WTC11 (cell line): Measurements from ENCODE around the gene GSTP1. TPM values are rescaled to one million over a fixed set of nuclear protein-coding genes. Genes with fewer than 3 reads are reported as not detected.

Experiments used
- CBFB ChIP-seq: sonication (generic); formaldehyde crosslinking; IDR thresholded peaks from 2 replicates; pipeline ENCODE4 v1.8.1; 2022; ENCODE audit warnings: mild to moderate bottlenecking, low read depth, missing genetic modification reagents
- ESRRA ChIP-seq: sonication (generic); formaldehyde crosslinking; IDR thresholded peaks from 2 replicates; pipeline ENCODE4 v1.8.1; 2022; ENCODE audit warnings: mild to moderate bottlenecking, missing genetic modification reagents, borderline replicate concordance
- FOXJ3 ChIP-seq: sonication (generic); formaldehyde crosslinking; IDR thresholded peaks from 2 replicates; pipeline ENCODE4 v1.9.0; 2021; ENCODE audit warnings: missing genetic modification reagents, mild to moderate bottlenecking, borderline replicate concordance
- FOXP1 ChIP-seq: sonication (generic); formaldehyde crosslinking; IDR thresholded peaks from 2 replicates; pipeline ENCODE4 v1.8.0; 2022; ENCODE audit warnings: missing genetic modification reagents, mild to moderate bottlenecking, moderate library complexity, borderline replicate concordance
- HMGA2 ChIP-seq: fragments of 250-450 bp; sonication (Bioruptor Pico); IDR thresholded peaks from 2 replicates; pipeline ENCODE4 v1.4.0; 2021; ENCODE audit warnings: mild to moderate bottlenecking, moderate library complexity
- NFATC4 ChIP-seq: fragments of 250-450 bp; sonication (Bioruptor Pico); IDR thresholded peaks from 2 replicates; pipeline ENCODE4 v1.9.0; 2021; ENCODE audit warnings: mild to moderate bottlenecking
- PRRX2 ChIP-seq: fragments of 250-450 bp; sonication (Bioruptor Pico); IDR thresholded peaks from 2 replicates; pipeline ENCODE4 v1.8.0; 2021; ENCODE audit warnings: mild to moderate bottlenecking
- SOX15 ChIP-seq: fragments of 250-450 bp; sonication (Bioruptor Pico); IDR thresholded peaks from 2 replicates; pipeline ENCODE4 v1.9.0; 2021; ENCODE audit warnings: mild to moderate bottlenecking
- TCF7 ChIP-seq: sonication (generic); formaldehyde crosslinking; IDR thresholded peaks from 2 replicates; pipeline ENCODE4 v1.8.0; 2022; ENCODE audit warnings: mild to moderate bottlenecking, low read depth, missing genetic modification reagents, moderate library complexity
- TP53 ChIP-seq: sonication (generic); formaldehyde crosslinking; IDR thresholded peaks from 2 replicates; pipeline ENCODE4 v1.8.1; 2023; ENCODE audit warnings: mild to moderate bottlenecking, missing genetic modification reagents
- ZBTB21 ChIP-seq: sonication (generic); formaldehyde crosslinking; IDR thresholded peaks from 2 replicates; pipeline ENCODE4 v1.8.1; 2023; ENCODE audit warnings: mild to moderate bottlenecking, missing genetic modification reagents, borderline replicate concordance
- ZNF671 ChIP-seq: fragments of 250-450 bp; sonication (Bioruptor Pico); IDR thresholded peaks from 2 replicates; pipeline ENCODE4 v1.8.0; 2021; ENCODE audit warnings: mild to moderate bottlenecking
- total RNA-seq: library from RNA; stranded (reverse); gene quantifications from 3 replicates; pipeline ENCODE4 v1.2.3, GENCODE V29; 2021
- TF ChIP-seq, protein P1 (sequence below): sonication (generic); formaldehyde crosslinking; IDR thresholded peaks from 2 replicates; pipeline ENCODE4 v1.8.0; 2022; ENCODE audit warnings: missing genetic modification reagents
- TF ChIP-seq, protein P2 (sequence below): fragments of 250-450 bp; sonication (Bioruptor Pico); conservative IDR thresholded peaks from 2 replicates; pipeline ENCODE4 v1.9.0; 2021; ENCODE audit warnings: mild to moderate bottlenecking
- TF ChIP-seq, protein P3 (sequence below): fragments of 200-600 bp; IDR thresholded peaks from 2 replicates; pipeline ENCODE4 v1.8.0; 2022; ENCODE audit warnings: antibody characterized with exemption
- TF ChIP-seq, protein P4 (sequence below): sonication (generic); formaldehyde crosslinking; IDR thresholded peaks from 2 replicates; pipeline ENCODE4 v1.8.1; 2023; ENCODE audit warnings: mild to moderate bottlenecking, missing genetic modification reagents, moderate library complexity
- TF ChIP-seq, protein P5 (sequence below): sonication (generic); formaldehyde crosslinking; conservative IDR thresholded peaks from 2 replicates; pipeline ENCODE4 v1.8.1; 2022; ENCODE audit warnings: mild to moderate bottlenecking, missing genetic modification reagents
- TF ChIP-seq, protein P6 (sequence below): sonication (generic); formaldehyde crosslinking; IDR thresholded peaks from 2 replicates; pipeline ENCODE4 v1.8.0; 2023; ENCODE audit warnings: missing genetic modification reagents, mild to moderate bottlenecking, borderline replicate concordance
- TF ChIP-seq, protein P7 (sequence below): sonication (generic); formaldehyde crosslinking; IDR thresholded peaks from 2 replicates; pipeline ENCODE4 v1.8.0; 2022; ENCODE audit warnings: mild to moderate bottlenecking, missing genetic modification reagents
- TF ChIP-seq, protein P8 (sequence below): sonication (generic); formaldehyde crosslinking; IDR thresholded peaks from 2 replicates; pipeline ENCODE4 v1.8.0; 2022; ENCODE audit warnings: mild to moderate bottlenecking, missing genetic modification reagents
- TF ChIP-seq, protein P9 (sequence below): sonication (generic); formaldehyde crosslinking; IDR thresholded peaks from 2 replicates; pipeline ENCODE4 v1.8.1; 2022; ENCODE audit warnings: mild to moderate bottlenecking, moderate library complexity, missing genetic modification reagents

Gene GSTP1
- total RNA-seq, 1 experiment from 2014 or later: 1,452 TPM

DNA sequence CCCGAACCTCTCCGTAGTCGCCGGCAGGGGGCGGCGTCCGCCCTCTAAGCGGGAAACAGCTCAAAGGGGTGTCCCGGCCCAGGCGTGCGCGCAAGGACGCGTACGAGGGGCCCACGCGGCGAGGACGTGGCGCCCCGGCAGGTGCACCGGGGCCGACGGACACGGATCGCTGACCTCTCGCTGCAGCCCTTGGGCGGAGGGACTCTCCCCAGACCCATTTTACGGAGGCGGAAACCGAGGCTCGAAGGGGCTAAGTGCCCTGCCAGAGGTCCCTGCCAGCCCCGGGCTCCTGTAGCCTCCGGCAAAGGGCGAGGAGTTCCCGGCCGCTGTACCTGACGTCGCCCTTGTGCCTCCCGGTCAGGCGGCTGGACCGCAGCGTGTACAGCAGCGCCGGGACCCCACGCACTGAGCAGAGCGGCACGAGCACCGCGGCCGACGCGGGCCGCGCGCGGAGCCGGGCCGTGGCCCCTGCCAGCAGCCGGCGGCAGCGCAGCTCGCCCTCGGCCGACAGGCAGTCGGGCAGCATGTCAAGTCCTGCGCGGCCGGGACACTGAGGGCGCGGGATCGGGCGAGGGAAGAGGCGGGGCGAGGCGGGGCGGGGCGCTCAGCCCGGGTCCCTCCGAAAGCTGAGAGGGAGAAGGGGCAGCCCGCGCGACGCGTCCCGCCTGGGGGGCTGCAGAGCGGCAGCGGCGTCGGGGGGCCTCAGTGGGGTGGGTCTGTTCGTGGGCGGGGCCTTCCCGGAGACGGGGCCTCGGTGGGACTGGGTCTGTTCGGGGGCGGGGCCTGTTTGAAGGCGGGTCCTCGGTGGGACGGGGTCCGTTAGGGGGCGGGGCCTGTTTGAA lies 46.0 kb downstream of the GSTP1 start, which contains the start of gene NUDT8 (continued):
- TF ChIP-seq, protein P1, sequence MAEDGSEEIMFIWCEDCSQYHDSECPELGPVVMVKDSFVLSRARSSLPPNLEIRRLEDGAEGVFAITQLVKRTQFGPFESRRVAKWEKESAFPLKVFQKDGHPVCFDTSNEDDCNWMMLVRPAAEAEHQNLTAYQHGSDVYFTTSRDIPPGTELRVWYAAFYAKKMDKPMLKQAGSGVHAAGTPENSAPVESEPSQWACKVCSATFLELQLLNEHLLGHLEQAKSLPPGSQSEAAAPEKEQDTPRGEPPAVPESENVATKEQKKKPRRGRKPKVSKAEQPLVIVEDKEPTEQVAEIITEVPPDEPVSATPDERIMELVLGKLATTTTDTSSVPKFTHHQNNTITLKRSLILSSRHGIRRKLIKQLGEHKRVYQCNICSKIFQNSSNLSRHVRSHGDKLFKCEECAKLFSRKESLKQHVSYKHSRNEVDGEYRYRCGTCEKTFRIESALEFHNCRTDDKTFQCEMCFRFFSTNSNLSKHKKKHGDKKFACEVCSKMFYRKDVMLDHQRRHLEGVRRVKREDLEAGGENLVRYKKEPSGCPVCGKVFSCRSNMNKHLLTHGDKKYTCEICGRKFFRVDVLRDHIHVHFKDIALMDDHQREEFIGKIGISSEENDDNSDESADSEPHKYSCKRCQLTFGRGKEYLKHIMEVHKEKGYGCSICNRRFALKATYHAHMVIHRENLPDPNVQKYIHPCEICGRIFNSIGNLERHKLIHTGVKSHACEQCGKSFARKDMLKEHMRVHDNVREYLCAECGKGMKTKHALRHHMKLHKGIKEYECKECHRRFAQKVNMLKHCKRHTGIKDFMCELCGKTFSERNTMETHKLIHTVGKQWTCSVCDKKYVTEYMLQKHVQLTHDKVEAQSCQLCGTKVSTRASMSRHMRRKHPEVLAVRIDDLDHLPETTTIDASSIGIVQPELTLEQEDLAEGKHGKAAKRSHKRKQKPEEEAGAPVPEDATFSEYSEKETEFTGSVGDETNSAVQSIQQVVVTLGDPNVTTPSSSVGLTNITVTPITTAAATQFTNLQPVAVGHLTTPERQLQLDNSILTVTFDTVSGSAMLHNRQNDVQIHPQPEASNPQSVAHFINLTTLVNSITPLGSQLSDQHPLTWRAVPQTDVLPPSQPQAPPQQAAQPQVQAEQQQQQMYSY: no peak
- TF ChIP-seq, protein P2, sequence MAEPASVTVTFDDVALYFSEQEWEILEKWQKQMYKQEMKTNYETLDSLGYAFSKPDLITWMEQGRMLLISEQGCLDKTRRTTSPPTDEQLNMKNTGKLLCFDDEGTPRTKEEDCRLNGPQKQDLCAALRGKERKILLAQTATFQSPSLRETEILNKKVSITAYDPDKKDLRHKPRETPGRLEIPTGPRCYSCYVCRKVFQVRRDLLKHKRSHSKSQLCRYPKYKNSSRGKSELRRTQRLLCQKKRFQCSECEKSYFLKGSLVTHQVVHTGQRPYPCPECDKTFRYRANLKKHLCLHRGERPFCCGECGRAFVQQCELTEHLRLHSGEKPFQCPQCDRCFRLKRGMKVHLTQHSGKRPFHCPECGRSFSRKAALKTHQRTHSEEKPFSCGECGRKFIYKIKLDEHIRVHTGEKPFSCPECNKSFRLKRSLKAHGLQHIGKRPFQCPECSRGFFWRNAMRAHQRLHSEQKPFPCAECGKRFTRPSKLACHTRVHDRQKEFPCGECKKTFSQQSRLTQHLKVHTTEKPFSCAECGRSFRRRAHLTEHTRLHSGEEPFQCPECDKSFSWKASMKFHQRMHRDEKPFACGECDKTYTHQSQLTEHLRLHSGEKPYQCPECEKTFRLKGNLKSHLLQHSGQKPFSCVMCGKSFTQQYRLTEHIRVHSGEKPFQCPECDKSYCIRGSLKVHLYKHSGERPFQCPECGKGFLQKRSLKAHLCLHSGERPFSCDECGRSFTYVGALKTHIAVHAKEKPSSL (CRISPR knock-in tag): no peak
- TF ChIP-seq, protein P3, sequence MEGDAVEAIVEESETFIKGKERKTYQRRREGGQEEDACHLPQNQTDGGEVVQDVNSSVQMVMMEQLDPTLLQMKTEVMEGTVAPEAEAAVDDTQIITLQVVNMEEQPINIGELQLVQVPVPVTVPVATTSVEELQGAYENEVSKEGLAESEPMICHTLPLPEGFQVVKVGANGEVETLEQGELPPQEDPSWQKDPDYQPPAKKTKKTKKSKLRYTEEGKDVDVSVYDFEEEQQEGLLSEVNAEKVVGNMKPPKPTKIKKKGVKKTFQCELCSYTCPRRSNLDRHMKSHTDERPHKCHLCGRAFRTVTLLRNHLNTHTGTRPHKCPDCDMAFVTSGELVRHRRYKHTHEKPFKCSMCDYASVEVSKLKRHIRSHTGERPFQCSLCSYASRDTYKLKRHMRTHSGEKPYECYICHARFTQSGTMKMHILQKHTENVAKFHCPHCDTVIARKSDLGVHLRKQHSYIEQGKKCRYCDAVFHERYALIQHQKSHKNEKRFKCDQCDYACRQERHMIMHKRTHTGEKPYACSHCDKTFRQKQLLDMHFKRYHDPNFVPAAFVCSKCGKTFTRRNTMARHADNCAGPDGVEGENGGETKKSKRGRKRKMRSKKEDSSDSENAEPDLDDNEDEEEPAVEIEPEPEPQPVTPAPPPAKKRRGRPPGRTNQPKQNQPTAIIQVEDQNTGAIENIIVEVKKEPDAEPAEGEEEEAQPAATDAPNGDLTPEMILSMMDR: peak; percentile 93
- TF ChIP-seq FOXP1 (CRISPR knock-in tag) (peak; percentile 75; the same call in 1 of the 2 replicates), TP53 (CRISPR knock-in tag) (peak; percentile 65; the same call in 1 of the 2 replicates), TCF7 (peak; percentile 81; the same call in 1 of the 2 replicates), ESRRA (CRISPR knock-in tag) (no peak), SOX15 (CRISPR knock-in tag) (no peak), NFATC4 (peak; percentile 44; the same call in 1 of the 2 replicates), PRRX2 (CRISPR knock-in tag) (0 out of 2 replicates have a peak, but pooled peaks have one; percentile 23), HMGA2 (CRISPR knock-in tag) (no peak), ZBTB21 (CRISPR knock-in tag) (no peak), FOXJ3 (no peak), CBFB (0 out of 2 replicates have a peak, but pooled peaks have one; percentile 23), ZNF671 (CRISPR knock-in tag) (peak; percentile 23; the same call in 1 of the 2 replicates)
- TF ChIP-seq, protein P4, sequence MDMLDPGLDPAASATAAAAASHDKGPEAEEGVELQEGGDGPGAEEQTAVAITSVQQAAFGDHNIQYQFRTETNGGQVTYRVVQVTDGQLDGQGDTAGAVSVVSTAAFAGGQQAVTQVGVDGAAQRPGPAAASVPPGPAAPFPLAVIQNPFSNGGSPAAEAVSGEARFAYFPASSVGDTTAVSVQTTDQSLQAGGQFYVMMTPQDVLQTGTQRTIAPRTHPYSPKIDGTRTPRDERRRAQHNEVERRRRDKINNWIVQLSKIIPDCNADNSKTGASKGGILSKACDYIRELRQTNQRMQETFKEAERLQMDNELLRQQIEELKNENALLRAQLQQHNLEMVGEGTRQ: no peak; the same call in 1 of the 2 replicates
- TF ChIP-seq, protein P5, sequence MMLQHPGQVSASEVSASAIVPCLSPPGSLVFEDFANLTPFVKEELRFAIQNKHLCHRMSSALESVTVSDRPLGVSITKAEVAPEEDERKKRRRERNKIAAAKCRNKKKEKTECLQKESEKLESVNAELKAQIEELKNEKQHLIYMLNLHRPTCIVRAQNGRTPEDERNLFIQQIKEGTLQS (CRISPR knock-in tag): no peak
- TF ChIP-seq, protein P6, sequence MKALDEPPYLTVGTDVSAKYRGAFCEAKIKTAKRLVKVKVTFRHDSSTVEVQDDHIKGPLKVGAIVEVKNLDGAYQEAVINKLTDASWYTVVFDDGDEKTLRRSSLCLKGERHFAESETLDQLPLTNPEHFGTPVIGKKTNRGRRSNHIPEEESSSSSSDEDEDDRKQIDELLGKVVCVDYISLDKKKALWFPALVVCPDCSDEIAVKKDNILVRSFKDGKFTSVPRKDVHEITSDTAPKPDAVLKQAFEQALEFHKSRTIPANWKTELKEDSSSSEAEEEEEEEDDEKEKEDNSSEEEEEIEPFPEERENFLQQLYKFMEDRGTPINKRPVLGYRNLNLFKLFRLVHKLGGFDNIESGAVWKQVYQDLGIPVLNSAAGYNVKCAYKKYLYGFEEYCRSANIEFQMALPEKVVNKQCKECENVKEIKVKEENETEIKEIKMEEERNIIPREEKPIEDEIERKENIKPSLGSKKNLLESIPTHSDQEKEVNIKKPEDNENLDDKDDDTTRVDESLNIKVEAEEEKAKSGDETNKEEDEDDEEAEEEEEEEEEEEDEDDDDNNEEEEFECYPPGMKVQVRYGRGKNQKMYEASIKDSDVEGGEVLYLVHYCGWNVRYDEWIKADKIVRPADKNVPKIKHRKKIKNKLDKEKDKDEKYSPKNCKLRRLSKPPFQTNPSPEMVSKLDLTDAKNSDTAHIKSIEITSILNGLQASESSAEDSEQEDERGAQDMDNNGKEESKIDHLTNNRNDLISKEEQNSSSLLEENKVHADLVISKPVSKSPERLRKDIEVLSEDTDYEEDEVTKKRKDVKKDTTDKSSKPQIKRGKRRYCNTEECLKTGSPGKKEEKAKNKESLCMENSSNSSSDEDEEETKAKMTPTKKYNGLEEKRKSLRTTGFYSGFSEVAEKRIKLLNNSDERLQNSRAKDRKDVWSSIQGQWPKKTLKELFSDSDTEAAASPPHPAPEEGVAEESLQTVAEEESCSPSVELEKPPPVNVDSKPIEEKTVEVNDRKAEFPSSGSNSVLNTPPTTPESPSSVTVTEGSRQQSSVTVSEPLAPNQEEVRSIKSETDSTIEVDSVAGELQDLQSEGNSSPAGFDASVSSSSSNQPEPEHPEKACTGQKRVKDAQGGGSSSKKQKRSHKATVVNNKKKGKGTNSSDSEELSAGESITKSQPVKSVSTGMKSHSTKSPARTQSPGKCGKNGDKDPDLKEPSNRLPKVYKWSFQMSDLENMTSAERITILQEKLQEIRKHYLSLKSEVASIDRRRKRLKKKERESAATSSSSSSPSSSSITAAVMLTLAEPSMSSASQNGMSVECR (CRISPR knock-in tag): 0 out of 2 replicates have a peak, but pooled peaks have one; percentile 29
- TF ChIP-seq, protein P7, sequence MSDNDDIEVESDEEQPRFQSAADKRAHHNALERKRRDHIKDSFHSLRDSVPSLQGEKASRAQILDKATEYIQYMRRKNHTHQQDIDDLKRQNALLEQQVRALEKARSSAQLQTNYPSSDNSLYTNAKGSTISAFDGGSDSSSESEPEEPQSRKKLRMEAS (CRISPR knock-in tag): peak; percentile 82
- TF ChIP-seq, protein P8, sequence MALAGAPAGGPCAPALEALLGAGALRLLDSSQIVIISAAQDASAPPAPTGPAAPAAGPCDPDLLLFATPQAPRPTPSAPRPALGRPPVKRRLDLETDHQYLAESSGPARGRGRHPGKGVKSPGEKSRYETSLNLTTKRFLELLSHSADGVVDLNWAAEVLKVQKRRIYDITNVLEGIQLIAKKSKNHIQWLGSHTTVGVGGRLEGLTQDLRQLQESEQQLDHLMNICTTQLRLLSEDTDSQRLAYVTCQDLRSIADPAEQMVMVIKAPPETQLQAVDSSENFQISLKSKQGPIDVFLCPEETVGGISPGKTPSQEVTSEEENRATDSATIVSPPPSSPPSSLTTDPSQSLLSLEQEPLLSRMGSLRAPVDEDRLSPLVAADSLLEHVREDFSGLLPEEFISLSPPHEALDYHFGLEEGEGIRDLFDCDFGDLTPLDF (CRISPR knock-in tag): 0 out of 2 replicates have a peak, but pooled peaks have one; percentile 61
- TF ChIP-seq, protein P9, sequence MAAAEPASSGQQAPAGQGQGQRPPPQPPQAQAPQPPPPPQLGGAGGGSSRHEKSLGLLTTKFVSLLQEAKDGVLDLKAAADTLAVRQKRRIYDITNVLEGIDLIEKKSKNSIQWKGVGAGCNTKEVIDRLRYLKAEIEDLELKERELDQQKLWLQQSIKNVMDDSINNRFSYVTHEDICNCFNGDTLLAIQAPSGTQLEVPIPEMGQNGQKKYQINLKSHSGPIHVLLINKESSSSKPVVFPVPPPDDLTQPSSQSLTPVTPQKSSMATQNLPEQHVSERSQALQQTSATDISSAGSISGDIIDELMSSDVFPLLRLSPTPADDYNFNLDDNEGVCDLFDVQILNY: peak; percentile 74; the same call in 1 of the 2 replicates
